Measurements from ENCODE around the gene CAMTA1. TPM values are rescaled to one million over a fixed set of nuclear protein-coding genes. Genes with fewer than 3 reads are reported as not detected.

CAMTA1 gene
- total RNA-seq, 1 experiment from 2014 or later: 82.2 TPM

- H3K27me3 ChIP-seq (ENCODE audit: control insufficient read depth, insufficient read depth, low read length): no peaks in the 10 kb centered on the region
- intact Hi-C loops (cut with micrococcal nuclease; ENCODE audit: unreplicated experiment): no loop called here
- TF ChIP-seq POLR2AphosphoS5 (IDR thresholded peaks at IDR 0.05; ENCODE audit: low read depth, low read length): no peak
- no peak for TF ChIP-seq CTCF (IDR thresholded peaks at IDR 0.05)
- TF ChIP-seq SIN3A (IDR thresholded peaks at IDR 0.05; ENCODE audit: borderline replicate concordance, insufficient read depth, low read depth, low read length): no peak
- TF ChIP-seq, protein P1, sequence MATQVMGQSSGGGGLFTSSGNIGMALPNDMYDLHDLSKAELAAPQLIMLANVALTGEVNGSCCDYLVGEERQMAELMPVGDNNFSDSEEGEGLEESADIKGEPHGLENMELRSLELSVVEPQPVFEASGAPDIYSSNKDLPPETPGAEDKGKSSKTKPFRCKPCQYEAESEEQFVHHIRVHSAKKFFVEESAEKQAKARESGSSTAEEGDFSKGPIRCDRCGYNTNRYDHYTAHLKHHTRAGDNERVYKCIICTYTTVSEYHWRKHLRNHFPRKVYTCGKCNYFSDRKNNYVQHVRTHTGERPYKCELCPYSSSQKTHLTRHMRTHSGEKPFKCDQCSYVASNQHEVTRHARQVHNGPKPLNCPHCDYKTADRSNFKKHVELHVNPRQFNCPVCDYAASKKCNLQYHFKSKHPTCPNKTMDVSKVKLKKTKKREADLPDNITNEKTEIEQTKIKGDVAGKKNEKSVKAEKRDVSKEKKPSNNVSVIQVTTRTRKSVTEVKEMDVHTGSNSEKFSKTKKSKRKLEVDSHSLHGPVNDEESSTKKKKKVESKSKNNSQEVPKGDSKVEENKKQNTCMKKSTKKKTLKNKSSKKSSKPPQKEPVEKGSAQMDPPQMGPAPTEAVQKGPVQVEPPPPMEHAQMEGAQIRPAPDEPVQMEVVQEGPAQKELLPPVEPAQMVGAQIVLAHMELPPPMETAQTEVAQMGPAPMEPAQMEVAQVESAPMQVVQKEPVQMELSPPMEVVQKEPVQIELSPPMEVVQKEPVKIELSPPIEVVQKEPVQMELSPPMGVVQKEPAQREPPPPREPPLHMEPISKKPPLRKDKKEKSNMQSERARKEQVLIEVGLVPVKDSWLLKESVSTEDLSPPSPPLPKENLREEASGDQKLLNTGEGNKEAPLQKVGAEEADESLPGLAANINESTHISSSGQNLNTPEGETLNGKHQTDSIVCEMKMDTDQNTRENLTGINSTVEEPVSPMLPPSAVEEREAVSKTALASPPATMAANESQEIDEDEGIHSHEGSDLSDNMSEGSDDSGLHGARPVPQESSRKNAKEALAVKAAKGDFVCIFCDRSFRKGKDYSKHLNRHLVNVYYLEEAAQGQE (IDR thresholded peaks at IDR 0.05; ENCODE audit: insufficient read depth in 1 of 2, low read depth in 2 of 2, low read length in 1 of 2): no peak
- TF ChIP-seq TCF7L2 (IDR thresholded peaks at IDR 0.05; ENCODE audit: low read depth, low read length): no peak
- DNase-seq (ENCODE audit: low read depth, low spot score) (no peak), ATAC-seq (no peak)
- H3K27ac ChIP-seq (ENCODE audit: low read length): no peak overlapping the region
- H3K4me3 ChIP-seq (ENCODE audit: low read depth in 2 of 2, low read length in 2 of 2): no peak overlapping the region
- H3K4me1 ChIP-seq (ENCODE audit: control insufficient read depth, insufficient read depth, low read length): no peaks in the 10 kb centered on the region
- H3K9me3 ChIP-seq (ENCODE audit: control insufficient read depth, insufficient read depth, low read depth, low read length): no peaks in the 10 kb centered on the region
- CTCF ChIA-PET: no interaction called here
- no TSS peak for BruUV-seq (replicated peaks)
- in situ Hi-C loops (cut with HindIII; ENCODE audit: low pct_unique_long_range_greater_than_20kb, low sequenced_read_pairs): no loop called here
- POLR2A ChIA-PET: no interaction called here
- no peaks in the 10 kb centered on the region for H3K36me3 ChIP-seq (ENCODE audit: control insufficient read depth, insufficient read depth, low read length)
Observed at GRCh38 chr1:7590426-7590790, 805.2 kb downstream of the CAMTA1 start.

GRCh38 chr1:7591565-7591964, 806.3 kb downstream of the CAMTA1 start:
- intact Hi-C loops (cut with micrococcal nuclease; ENCODE audit: unreplicated experiment) (no loop called here), in situ Hi-C loops (cut with HindIII; ENCODE audit: low pct_unique_long_range_greater_than_20kb, low sequenced_read_pairs) (no loop called here)
- no peaks in the 10 kb centered on the region for H3K36me3 ChIP-seq (ENCODE audit: control insufficient read depth, insufficient read depth, low read length)
- no peak for TF ChIP-seq SIN3A (IDR thresholded peaks at IDR 0.05; ENCODE audit: borderline replicate concordance, insufficient read depth, low read depth, low read length)
- TF ChIP-seq, protein P1 (IDR thresholded peaks at IDR 0.05; ENCODE audit: insufficient read depth in 1 of 2, low read depth in 2 of 2, low read length in 1 of 2): no peak
- no peak for TF ChIP-seq CTCF (IDR thresholded peaks at IDR 0.05)
- no peak for TF ChIP-seq POLR2AphosphoS5 (IDR thresholded peaks at IDR 0.05; ENCODE audit: low read depth, low read length)
- no peak for TF ChIP-seq TCF7L2 (IDR thresholded peaks at IDR 0.05; ENCODE audit: low read depth, low read length)
- no peaks in the 10 kb centered on the region for H3K4me1 ChIP-seq (ENCODE audit: control insufficient read depth, insufficient read depth, low read length)
- H3K4me3 ChIP-seq (ENCODE audit: low read depth in 2 of 2, low read length in 2 of 2): no peak overlapping the region
- no peaks in the 10 kb centered on the region for H3K27me3 ChIP-seq (ENCODE audit: control insufficient read depth, insufficient read depth, low read length)
- no TSS peak for BruUV-seq (replicated peaks)
- ATAC-seq: no peak
- H3K9me3 ChIP-seq (ENCODE audit: control insufficient read depth, insufficient read depth, low read depth, low read length): no peaks in the 10 kb centered on the region
- no peak for DNase-seq (ENCODE audit: low read depth, low spot score)
- POLR2A ChIA-PET: no interaction called here
- no peak overlapping the region for H3K27ac ChIP-seq (ENCODE audit: low read length)
- CTCF ChIA-PET: no interaction called here
